Forelimb muscle (tissue), 1 donor: ENCODE measurements around the gene ZNF804B. TPM values are rescaled to one million over a fixed set of nuclear protein-coding genes. Genes with fewer than 3 reads are reported as not detected.
"Not testable (repeated sequence)": the region's sequence is repeated elsewhere in the genome, so short reads cannot be mapped to it uniquely, and the experiment has no call there.

Experiments
- DNase-seq: peaks from one replicate; pipeline ENCODE4 v3.0.0-alpha.2; 2013; ENCODE audit warnings: low read depth
- polyA plus RNA-seq: library from polyadenylated mRNA; unstranded; fragments of 120-200 nt; gene quantifications from one replicate; pipeline ENCODE4 v1.2.1, GENCODE V29; 2013; ENCODE audit not compliant: insufficient read length

The ZNF804B gene
- polyA plus RNA-seq, 1 donor: not detected

DNA sequence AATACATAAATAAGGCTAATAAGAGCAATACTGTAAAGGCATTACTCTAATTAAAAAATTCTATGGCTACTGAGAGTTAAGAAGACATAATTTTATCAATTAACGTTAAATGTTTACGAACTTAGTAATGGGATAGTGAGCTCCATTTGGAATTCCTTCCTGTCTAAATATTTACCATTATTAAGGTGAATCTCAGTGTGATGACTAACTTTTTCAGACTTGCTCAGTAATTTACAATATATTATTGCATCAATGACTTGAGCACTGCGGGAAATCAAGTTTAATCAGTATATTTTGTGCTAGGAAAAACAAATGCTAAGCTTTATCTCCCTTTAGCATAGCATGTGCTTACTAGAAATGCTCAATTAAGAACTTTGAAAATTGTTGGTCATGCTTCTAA is 318.5 kb downstream of the ZNF804B start:
- DNase-seq: no peak

DNA sequence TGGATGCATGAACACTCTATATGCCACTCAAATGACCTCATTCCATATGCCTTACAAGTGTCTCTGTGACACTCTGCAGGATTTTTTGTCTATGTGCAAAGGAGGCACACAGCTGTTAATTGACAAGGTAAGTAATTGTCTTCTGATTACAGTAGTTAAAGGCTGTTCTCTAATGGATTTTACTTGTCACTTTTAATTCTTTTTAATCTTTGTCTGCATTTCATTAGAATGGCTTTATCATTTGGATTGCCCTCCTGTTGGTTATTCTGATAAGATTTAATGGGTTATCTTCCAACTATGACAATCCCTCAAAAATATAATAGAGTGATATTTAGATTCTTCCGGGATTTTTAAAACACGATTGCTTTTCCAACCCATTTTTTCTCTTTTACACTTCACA is 326.1 kb downstream of the ZNF804B start:
- DNase-seq: no peak

DNA sequence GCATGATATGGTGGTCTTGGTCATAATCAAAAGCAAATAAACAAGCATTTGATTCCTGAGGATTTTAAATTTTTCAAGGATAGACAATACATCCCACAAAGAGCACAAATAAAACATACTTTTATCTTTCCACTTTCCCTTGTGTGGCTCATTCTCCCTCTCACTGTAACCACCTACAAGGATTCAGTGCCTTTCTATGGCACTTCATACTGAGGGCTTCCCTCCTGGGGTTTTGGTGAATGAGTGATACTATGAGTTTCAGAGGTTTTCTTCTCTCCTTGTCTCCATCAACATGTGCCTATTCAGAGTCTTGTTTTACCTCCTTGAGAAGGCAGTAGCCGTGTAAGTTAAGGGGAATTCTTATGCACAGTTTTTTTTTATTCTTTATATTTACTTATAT is 332.1 kb downstream of the ZNF804B start:
- DNase-seq: no peak

- no peak for DNase-seq
Measured at GRCh38 chr7:89094269-89094668, 334.8 kb downstream of the ZNF804B start.

- DNase-seq: no peak
Measured at GRCh38 chr7:89103564-89103963, 344.1 kb downstream of the ZNF804B start.

GRCh38 chr7:89104748-89105685 is 345.5 kb downstream of the ZNF804B start:
- DNase-seq: no peak

DNA sequence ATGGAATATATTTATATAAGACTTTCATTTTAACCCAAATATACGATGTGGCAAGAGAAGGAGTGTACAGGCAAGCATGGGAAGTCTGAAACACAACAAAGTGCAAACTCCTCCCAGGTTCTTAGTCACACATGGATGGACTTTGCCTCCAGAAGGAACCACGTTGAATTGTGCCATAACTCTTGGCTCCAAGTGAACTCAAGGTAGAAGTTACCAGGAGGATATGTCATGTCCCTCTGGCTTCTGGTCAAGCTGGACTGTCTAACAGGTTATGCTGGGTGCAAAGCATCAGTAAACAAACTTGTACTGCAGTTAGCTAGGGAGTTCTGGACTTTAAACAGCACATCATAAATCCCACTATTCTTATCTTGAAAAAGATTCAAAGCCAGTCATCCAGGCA is 364.4 kb downstream of the ZNF804B start:
- no peak for DNase-seq

DNA sequence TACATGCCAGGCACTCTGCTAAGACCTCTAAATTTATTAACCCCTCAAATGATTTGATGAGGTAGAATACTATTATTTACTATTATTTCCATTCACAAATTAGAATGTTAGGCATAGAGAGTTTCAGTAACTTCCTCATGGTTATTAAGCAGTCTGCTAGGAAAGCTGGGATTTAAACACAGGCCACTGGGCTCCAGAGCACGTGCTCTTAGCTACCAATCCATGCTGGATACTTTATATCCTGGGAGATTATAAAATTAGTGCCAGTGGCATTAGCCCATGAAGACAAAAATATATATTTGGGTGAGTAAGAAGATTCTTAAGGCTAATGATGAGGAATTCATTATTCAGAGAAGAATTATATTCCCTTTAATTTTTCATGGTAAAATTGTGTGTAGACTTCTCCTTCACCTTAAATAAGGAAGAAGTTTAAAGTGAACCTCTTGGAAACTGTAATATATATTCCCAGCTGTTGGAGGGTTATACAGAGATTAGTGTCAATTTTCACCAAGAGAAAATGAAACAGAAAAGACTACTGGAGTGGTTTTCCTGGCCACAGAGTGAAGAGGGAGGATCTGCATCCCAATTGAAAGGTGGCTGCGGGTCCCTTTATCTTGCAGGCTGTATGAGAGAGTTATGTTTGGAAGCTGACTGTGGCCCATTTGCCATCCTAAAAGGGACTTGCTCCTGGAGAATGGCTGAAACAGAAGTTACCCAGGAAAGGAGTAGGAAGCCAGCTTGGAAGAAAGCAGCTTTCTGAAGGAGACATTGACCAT is 370.3 kb downstream of the ZNF804B start:
- no peak for DNase-seq

- DNase-seq: no peak
Measured at GRCh38 chr7:89133357-89133756, 373.9 kb downstream of the ZNF804B start.

- no peak for DNase-seq
Measured at GRCh38 chr7:89133819-89134218, 374.3 kb downstream of the ZNF804B start.

GRCh38 chr7:89145801-89146200 is 386.3 kb downstream of the ZNF804B start:
- DNase-seq: no peak

DNA sequence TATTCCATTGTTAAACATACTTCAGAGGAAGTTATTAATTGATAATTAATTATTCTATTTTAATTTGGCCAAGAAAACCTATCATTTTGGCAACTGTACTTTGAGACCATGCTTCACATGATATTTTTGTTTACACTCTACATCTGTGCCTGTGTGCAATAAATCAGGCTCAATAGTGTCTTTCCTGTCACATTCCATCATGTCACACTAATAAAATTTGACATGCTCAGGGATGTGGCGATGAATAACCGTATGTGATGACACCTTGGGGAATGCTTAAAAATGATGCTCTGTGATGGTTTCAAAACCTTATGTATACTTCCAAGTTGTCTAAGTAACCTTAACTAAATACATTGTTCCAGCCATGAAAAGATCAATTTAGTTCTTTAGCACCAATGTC is 400.6 kb downstream of the ZNF804B start:
- no peak for DNase-seq

GRCh38 chr7:89165421-89165820 is 405.9 kb downstream of the ZNF804B start:
- no peak for DNase-seq

- no peak for DNase-seq
Measured at GRCh38 chr7:89170628-89171027, 411.1 kb downstream of the ZNF804B start.

DNA sequence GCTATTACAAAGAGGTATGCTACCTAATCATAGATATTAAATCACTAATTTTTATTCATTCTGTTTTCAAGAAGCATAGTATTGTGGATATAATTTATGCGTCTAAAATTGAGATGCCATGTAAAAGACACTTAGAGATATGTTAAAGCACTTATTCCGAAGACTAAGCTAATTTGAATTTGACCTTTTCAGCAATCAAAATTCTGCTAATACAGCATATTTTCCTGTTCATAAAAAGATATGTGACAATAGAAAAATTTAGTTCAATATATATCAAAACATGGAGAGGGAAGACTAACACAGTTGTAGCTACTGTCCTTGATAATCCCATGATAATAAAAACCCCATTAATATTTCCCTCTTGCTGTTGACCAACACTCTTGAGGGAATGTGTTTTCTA is 422.6 kb downstream of the ZNF804B start:
- DNase-seq: no peak

DNA sequence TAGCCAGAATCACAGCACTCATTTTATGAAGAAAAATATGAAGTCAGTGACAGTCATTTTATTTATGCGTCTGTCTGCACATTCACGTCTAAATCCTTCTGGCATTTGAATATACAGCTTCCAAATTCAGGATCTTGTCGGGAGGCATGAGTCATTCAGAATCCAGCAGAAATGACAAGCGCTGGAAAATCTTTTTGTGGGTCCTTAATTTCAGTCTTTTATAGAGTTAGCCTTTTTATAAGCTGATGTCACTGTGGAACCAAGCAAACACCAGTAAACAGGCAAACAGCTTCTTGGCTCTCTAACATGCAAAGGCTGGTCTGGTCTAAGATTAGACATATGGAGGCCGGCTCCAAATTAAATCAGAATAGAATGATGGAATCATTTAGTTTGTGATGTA is 424.2 kb downstream of the ZNF804B start:
- no peak for DNase-seq

DNA sequence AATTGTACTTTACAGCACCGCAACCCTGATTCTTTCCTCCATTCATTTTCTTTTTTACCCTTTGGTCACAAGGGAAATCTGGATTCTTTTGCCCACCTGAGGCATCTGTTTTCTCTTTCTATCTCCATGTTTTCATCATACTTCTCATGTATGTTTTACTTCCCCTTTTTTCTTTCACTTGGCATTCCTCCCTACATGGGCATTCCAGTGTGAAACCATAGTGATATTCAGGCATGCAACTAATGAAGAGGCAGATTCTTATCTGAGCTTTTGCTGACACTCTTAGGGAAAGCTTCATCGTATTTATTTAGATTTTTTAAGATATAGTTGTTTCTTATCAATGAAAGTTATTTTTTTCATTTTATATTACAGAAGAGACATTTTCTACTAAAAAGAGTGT is 441.3 kb downstream of the ZNF804B start:
- no peak for DNase-seq

- no peak for DNase-seq
Measured at GRCh38 chr7:89223900-89224395, 464.4 kb downstream of the ZNF804B start.

DNA sequence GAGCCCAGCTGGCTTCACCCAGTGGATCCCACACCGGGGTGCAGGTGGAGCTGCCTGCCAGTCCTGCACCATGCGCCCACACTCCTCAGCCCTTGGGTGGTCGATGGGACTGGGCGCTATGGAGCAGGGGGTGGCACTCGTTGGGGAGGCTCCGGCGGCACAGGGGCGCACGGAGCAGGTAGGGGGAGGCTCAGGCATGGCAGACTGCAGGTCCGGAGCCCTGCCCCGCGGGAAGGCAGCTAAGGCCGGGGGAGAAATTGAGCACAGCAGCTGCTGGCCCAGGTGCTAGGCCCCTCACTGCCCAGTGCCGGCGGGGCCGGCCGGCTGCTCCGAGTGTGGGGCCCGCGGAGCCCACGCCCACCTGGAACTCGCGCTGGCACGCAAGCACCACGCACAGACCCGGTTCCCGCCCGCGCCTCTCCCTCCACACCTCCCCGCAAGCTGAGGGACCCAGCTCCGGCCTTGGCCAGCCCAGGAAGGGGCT is 469.2 kb downstream of the ZNF804B start:
- DNase-seq: not testable (repeated sequence)

- DNase-seq: no peak
Measured at GRCh38 chr7:89238156-89238555, 478.7 kb downstream of the ZNF804B start.

DNA sequence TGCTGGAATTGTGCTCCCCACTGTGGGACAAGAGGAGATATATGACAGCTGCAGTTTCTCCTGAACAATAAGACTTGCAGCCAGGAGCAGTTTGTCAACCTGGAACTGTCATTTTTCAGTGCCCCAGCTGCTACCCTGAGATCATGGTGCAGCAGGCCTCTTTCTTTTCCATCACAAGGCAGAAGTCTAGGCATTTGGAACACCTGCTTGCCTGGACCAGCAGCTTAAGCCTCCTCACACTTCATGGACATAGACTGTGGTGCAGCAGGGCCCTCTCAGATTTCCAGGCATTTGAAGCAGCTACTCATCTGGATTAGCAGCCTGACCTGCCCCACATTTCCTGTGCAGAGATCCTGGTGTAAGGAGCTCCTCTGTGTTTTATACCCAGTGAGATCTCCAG is 486.7 kb downstream of the ZNF804B start:
- DNase-seq: no peak

GRCh38 chr7:89247207-89247606 is 487.7 kb downstream of the ZNF804B start:
- no peak for DNase-seq

DNA sequence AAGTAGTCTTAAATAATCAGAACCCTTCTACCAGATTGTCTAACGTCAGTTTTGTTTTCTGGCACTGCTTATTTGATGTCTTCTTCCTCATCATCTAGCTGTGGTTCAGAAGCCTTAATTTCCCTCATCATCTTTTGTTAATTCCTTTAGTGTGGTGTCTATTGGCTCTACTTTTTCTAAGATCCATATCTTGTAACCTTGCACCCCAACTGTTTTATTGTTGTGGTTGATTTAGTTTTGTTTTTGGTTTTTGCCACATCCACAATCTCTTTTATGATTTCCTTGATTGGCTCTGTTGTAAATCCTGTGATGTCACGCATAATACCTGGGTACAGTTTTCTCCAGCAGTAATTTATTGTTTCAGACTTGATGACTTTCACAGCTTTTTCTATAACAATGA is 499.6 kb downstream of the ZNF804B start:
- DNase-seq: no peak
